Measurements from ENCODE around the gene CRELD1. TPM values are rescaled to one million over a fixed set of nuclear protein-coding genes. Genes with fewer than 3 reads are reported as not detected.

Gene CRELD1
- total and polyA plus RNA-seq, 9 of the 15 experiments (the other 6 are each of a cell fraction or from before 2014, with no cell fraction given), result 3.3 to 25.8 (median 16.5) TPM

DNA sequence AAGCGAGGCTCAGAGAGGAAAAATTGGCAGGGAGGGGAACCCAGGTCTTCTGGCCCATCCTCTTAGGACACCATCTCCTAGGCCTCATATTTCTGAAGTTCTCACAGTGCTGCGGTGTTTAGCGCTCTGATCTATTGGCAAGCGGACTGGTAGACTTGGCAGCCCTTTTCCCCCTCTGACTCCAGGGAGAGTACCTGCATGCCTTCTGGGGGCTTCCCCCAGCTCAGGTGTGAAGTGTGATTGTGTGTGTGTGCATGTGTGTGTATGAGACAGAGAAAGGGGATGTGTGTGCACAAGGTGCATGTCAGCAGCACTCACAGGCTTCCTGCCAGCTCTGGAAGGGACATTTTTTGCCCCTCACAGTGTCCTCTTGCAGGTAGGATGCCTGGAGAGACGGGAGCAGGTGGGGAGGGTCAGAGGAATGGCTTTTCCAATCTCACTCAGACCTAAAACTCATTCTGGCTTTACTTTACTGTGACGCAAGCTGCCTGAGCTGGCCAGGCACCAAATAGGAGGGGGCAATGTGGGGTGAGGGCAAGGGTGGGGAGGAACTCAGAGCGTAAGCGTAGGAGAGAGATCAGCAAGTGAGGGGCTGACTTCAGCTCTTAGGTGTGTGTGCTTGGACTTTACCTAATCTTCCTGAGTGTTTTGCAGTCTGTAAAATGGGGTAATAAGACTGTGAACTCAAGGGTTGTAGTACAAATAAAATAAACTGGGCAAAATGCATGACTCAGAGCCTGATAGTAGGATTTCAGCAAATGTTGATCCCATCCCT, 35.0 kb upstream of the CRELD1 start:
- POLR2A ChIA-PET, result interaction anchor here (1.0 to 1.7 kb wide), 3 partner anchors 9 to 33 kb away, joined by 3 to 9 read pairs (median 4); no protein-coding TSS in a partner anchor
- WGBS (ENCODE audit: insufficient coverage, low coverage, missing lambda C conversion rate), result 72% methylated on average over 8 of the region's 8 CpGs
- no peaks in the 10 kb centered on the region for H3K27me3 ChIP-seq (ENCODE audit: control insufficient read depth in 2 of 2, insufficient read depth in 2 of 2, low read length in 2 of 2)
- peaks cover 4% of the 10 kb centered on the region for H3K79me2 ChIP-seq (ENCODE audit: control insufficient read depth, insufficient read depth, low read length)
- TF ChIP-seq, protein P1, sequence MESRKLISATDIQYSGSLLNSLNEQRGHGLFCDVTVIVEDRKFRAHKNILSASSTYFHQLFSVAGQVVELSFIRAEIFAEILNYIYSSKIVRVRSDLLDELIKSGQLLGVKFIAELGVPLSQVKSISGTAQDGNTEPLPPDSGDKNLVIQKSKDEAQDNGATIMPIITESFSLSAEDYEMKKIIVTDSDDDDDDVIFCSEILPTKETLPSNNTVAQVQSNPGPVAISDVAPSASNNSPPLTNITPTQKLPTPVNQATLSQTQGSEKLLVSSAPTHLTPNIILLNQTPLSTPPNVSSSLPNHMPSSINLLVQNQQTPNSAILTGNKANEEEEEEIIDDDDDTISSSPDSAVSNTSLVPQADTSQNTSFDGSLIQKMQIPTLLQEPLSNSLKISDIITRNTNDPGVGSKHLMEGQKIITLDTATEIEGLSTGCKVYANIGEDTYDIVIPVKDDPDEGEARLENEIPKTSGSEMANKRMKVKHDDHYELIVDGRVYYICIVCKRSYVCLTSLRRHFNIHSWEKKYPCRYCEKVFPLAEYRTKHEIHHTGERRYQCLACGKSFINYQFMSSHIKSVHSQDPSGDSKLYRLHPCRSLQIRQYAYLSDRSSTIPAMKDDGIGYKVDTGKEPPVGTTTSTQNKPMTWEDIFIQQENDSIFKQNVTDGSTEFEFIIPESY (CRISPR knock-in tag; IDR thresholded peaks at IDR 0.05), result peak; percentile 89
- TF ChIP-seq CEBPB (tag; IDR thresholded peaks at IDR 0.05) (peak; percentile 43), CBX3 (IDR thresholded peaks at IDR 0.05; ENCODE audit: borderline replicate concordance in 1 of 2, low read length in 2 of 2) (0 out of 3 replicates have a peak, but pooled peaks of 1 of the 2 experiments have one; percentile 15), ZFX (CRISPR knock-in tag; IDR thresholded peaks at IDR 0.05) (peak; percentile 42; the same call in 1 of the 2 replicates), SMARCA4 (IDR thresholded peaks at IDR 0.05) (no peak), BACH1 (tag; IDR thresholded peaks at IDR 0.05) (no peak), PHF20 (IDR thresholded peaks at IDR 0.05; ENCODE audit: partially characterized antibody) (peak; percentile 43), SMARCB1 (IDR thresholded peaks at IDR 0.05; ENCODE audit: insufficient read length, low read depth) (no peak), KDM1A (IDR thresholded peaks at IDR 0.05) (0 out of 4 replicates have a peak, but pooled peaks of 1 of the 2 experiments have one; percentile 8), NFIC (IDR thresholded peaks at IDR 0.05) (peak; percentile 48), RBM25 (IDR thresholded peaks at IDR 0.05; ENCODE audit: low read depth, low read length, severe bottlenecking) (peak; percentile 77)
- in situ Hi-C loops (cut with MboI) (no loop called here), intact Hi-C loops (cut with micrococcal nuclease) (no loop called here)
- no peaks in the 10 kb centered on the region for H4K20me1 ChIP-seq (replicated peaks; ENCODE audit: control insufficient read depth, insufficient read depth, low read length)
- no peaks in the 10 kb centered on the region for H3K9me3 ChIP-seq (replicated peaks; ENCODE audit: control insufficient read depth, insufficient read depth, low read depth, low read length)
- no peak for FAIRE-seq
- peaks cover 38 to 48% of the 10 kb centered on the region in 2 experiments for H3K4me1 ChIP-seq (replicated peaks in 1 of 2; ENCODE audit: control insufficient read depth in 2 of 2, insufficient read depth in 2 of 2, low read length in 2 of 2)
- peaks cover 12% of the 10 kb centered on the region for H3K36me3 ChIP-seq (ENCODE audit: control insufficient read depth, insufficient read depth, low read length)
- CTCF ChIA-PET (ENCODE audit: low intra/inter-chr PET ratio), result no interaction called here
- peak overlapping the region in 1 of 2 experiments; percentile 38; a peak in 1 of 4 replicates for H3K9ac ChIP-seq (ENCODE audit: insufficient read depth in 1 of 2, low read depth in 2 of 2, low read length in 2 of 2)
- DNase-seq (ENCODE audit: extremely low read depth in 1 of 4, low spot score in 3 of 4), result peak in 1 of 4 experiments; percentile 44
- H3K4me2 ChIP-seq (ENCODE audit: insufficient read depth, low read length), result no peak overlapping the region; the same call in 1 of the 2 replicates
- ATAC-seq, result peak; percentile 3; the same call in 2 of the 3 replicates
- H3K9me1 ChIP-seq (ENCODE audit: control insufficient read depth, insufficient read depth, low read length), result no peaks in the 10 kb centered on the region
- H2AFZ ChIP-seq (ENCODE audit: low read depth, low read length), result peak overlapping the region; percentile 43; the same call in 1 of the 2 replicates
- peak overlapping the region; percentile 74; the same call in 1 of the 3 replicates for H3K27ac ChIP-seq (ENCODE audit: extremely low read depth, low read depth, low read length)
- H3K4me3 ChIP-seq, result no peak overlapping the region
- no TSS peak for BruUV-seq (replicated peaks)
